22Rv1 (cell line): ENCODE results near the gene PKIB.

ENCODE experiments used
- CTCF ChIP-seq: fragments of 450-650 bp; IDR thresholded peaks from 2 replicates; pipeline ENCODE4 v1.5.1; 2017; ENCODE audit warnings: mild to moderate bottlenecking
- ZFX ChIP-seq: fragments of 450-650 bp; IDR thresholded peaks from 2 replicates; pipeline ENCODE4 v1.6.1; 2017; ENCODE audit warnings: antibody characterized with exemption, borderline replicate concordance

DNA sequence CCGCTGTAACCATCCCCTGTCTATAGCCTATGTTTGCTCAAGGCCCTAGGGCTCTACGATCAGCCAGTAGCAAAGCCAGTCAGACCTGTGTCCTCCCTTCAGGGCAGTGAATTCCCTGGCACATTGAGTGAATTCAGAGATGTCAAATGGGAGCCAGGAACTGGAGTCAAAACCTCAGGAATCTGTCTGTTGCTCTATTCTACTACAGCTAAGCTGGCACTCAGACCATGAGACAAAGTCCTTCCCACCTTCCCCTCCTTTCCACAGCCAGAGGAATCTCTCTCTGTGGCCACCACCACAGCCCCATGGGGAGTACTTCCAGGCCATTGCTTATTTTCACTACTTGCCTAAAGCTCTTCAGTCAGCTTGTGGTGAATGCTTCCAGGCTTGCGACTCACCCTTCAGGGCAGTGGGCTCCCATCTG is 82.0 kb downstream of the PKIB start:
- no peak for TF ChIP-seq CTCF
- no peak for TF ChIP-seq ZFX
